HEK293 (cell line): Measurements from ENCODE around the gene DPY19L1.
"Not testable (repeated sequence)": the region's sequence is repeated elsewhere in the genome, so short reads cannot be mapped to it uniquely, and the experiment has no call there.

Experiments used
- CTCF ChIA-PET: fragments of 350-600 bp; formaldehyde crosslinking; extraction: SDS; loops from one replicate; lab custom pipeline; 2021; ENCODE audit warnings: antibody characterized with exemption; lab: Yijun Ruan, JAX
- POLR2A ChIA-PET: fragments of 300-600 bp; formaldehyde crosslinking; extraction: SDS; loops from one replicate; lab custom pipeline; 2020; ENCODE audit warnings: antibody characterized with exemption, inconsistent platforms; lab: Yijun Ruan, JAX
- H3K27ac ChIP-seq: fragments of 200-500 bp; sonication (Bioruptor generic); 2 replicates; pipeline ENCODE4 v1.5.1; 2014; ENCODE audit warnings: low read depth, low read length, control low read depth, inconsistent platforms; ENCODE audit errors: extremely low read depth
- H3K36me3 ChIP-seq, 2 experiments: fragments of 200-500 bp in 1 of 2; sonication (Bioruptor generic) in 1 of 2; 1 replicate in 1 of 2; 2 replicates in 1 of 2; pipeline ENCODE4 v1.5.1; 2014 to 2017; ENCODE audit warnings: inconsistent platforms in 2 of 2, low read length in 2 of 2; ENCODE audit not compliant: control insufficient read depth in 2 of 2, insufficient read depth in 1 of 2
- H3K4me1 ChIP-seq: fragments of 200-500 bp; sonication (Bioruptor generic); 2 replicates; pipeline ENCODE4 v1.5.1; 2014; ENCODE audit warnings: mild to moderate bottlenecking, low read length, inconsistent platforms; ENCODE audit not compliant: control insufficient read depth, insufficient read depth
- H3K4me3 ChIP-seq: 2 replicates; pipeline ENCODE4 v1.5.1; 2011; ENCODE audit warnings: low read depth, mild to moderate bottlenecking, control low read depth, low read length, moderate library complexity
- H3K9me3 ChIP-seq: fragments of 200-500 bp; sonication (Bioruptor generic); 2 replicates; pipeline ENCODE4 v1.5.1; 2014; ENCODE audit warnings: low read depth, low read length, inconsistent platforms; ENCODE audit not compliant: control insufficient read depth, insufficient read depth
- RBAK ChIP-seq: fragments of 450-650 bp; formaldehyde crosslinking; IDR thresholded peaks from 2 replicates; pipeline ENCODE4 v1.5.1; 2016; ENCODE audit warnings: missing biosample characterization, missing genetic modification characterization
- TRIM28 ChIP-seq: IDR thresholded peaks from 2 replicates; pipeline ENCODE4 v1.6.1; 2011; ENCODE audit warnings: low read length, control low read depth, borderline replicate concordance
- ZNF138 ChIP-seq: fragments of 450-650 bp; formaldehyde crosslinking; IDR thresholded peaks from 2 replicates; pipeline ENCODE4 v1.5.1; 2016; ENCODE audit warnings: missing biosample characterization, missing genetic modification characterization, borderline replicate concordance
- ZNF155 ChIP-seq: fragments of 450-650 bp; formaldehyde crosslinking; IDR thresholded peaks from 2 replicates; pipeline ENCODE4 v1.5.1; 2016; ENCODE audit warnings: missing biosample characterization, missing genetic modification characterization
- ZNF16 ChIP-seq: fragments of 450-650 bp; formaldehyde crosslinking; IDR thresholded peaks from 2 replicates; pipeline ENCODE4 v1.5.1; 2016; ENCODE audit warnings: low read depth, missing biosample characterization, missing genetic modification characterization
- ZNF354C ChIP-seq: fragments of 450-650 bp; formaldehyde crosslinking; IDR thresholded peaks from 2 replicates; pipeline ENCODE4 v1.5.1; 2016; ENCODE audit warnings: missing biosample characterization, missing genetic modification characterization, low read depth, borderline replicate concordance
- ZNF423 ChIP-seq: fragments of 450-650 bp; formaldehyde crosslinking; IDR thresholded peaks from 2 replicates; pipeline ENCODE4 v1.5.1; 2016; ENCODE audit warnings: missing biosample characterization, missing genetic modification characterization
- ZNF473 ChIP-seq: fragments of 450-650 bp; formaldehyde crosslinking; IDR thresholded peaks from 2 replicates; pipeline ENCODE4 v1.5.1; 2017; ENCODE audit warnings: missing biosample characterization, missing genetic modification characterization
- ZNF501 ChIP-seq: fragments of 450-650 bp; formaldehyde crosslinking; IDR thresholded peaks from 2 replicates; pipeline ENCODE4 v1.5.1; 2016; ENCODE audit warnings: missing biosample characterization, missing genetic modification characterization
- ZNF596 ChIP-seq: fragments of 450-650 bp; IDR thresholded peaks from 2 replicates; pipeline ENCODE4 v1.5.0; 2018; ENCODE audit warnings: missing biosample characterization, mild to moderate bottlenecking, missing genetic modification characterization, moderate library complexity
- ZNF600 ChIP-seq: fragments of 450-650 bp; formaldehyde crosslinking; IDR thresholded peaks from 2 replicates; pipeline ENCODE4 v1.5.1; 2016; ENCODE audit warnings: missing biosample characterization, missing genetic modification characterization
- ZNF621 ChIP-seq: fragments of 450-650 bp; formaldehyde crosslinking; IDR thresholded peaks from 2 replicates; pipeline ENCODE4 v1.5.1; 2017; ENCODE audit warnings: missing biosample characterization, missing genetic modification characterization
- ZNF664 ChIP-seq: fragments of 450-650 bp; formaldehyde crosslinking; IDR thresholded peaks from 2 replicates; pipeline ENCODE4 v1.5.1; 2016; ENCODE audit warnings: missing biosample characterization, missing genetic modification characterization
- ZNF677 ChIP-seq: fragments of 450-650 bp; IDR thresholded peaks from 2 replicates; pipeline ENCODE4 v1.5.0; 2018; ENCODE audit warnings: missing biosample characterization, mild to moderate bottlenecking, missing genetic modification characterization, moderate library complexity
- ZNF707 ChIP-seq: fragments of 450-650 bp; formaldehyde crosslinking; IDR thresholded peaks from 2 replicates; pipeline ENCODE4 v1.5.1; 2016; ENCODE audit warnings: missing biosample characterization, missing genetic modification characterization
- ZNF791 ChIP-seq: fragments of 450-650 bp; formaldehyde crosslinking; IDR thresholded peaks from 2 replicates; pipeline ENCODE4 v1.5.1; 2016; ENCODE audit warnings: missing biosample characterization, missing genetic modification characterization
- TF ChIP-seq, protein P1 (sequence below): fragments of 450-650 bp; formaldehyde crosslinking; IDR thresholded peaks from 2 replicates; pipeline ENCODE4 v1.5.1; 2016; ENCODE audit warnings: missing biosample characterization, missing genetic modification characterization
- TF ChIP-seq, protein P2 (sequence below): fragments of 450-650 bp; formaldehyde crosslinking; IDR thresholded peaks from 2 replicates; pipeline ENCODE4 v1.5.1; 2016; ENCODE audit warnings: missing biosample characterization, missing genetic modification characterization
- TF ChIP-seq, protein P3 (sequence below): fragments of 450-650 bp; formaldehyde crosslinking; IDR thresholded peaks from 2 replicates; pipeline ENCODE4 v1.5.1; 2016; ENCODE audit warnings: missing biosample characterization, missing genetic modification characterization, low read depth
- TF ChIP-seq, protein P4 (sequence below): fragments of 450-650 bp; formaldehyde crosslinking; IDR thresholded peaks from 2 replicates; pipeline ENCODE4 v1.5.1; 2016; ENCODE audit warnings: missing biosample characterization, missing genetic modification characterization
- TF ChIP-seq, protein P5 (sequence below): fragments of 450-650 bp; formaldehyde crosslinking; IDR thresholded peaks from 2 replicates; pipeline ENCODE4 v1.5.1; 2016; ENCODE audit warnings: missing biosample characterization, missing genetic modification characterization

The DPY19L1 gene

DNA sequence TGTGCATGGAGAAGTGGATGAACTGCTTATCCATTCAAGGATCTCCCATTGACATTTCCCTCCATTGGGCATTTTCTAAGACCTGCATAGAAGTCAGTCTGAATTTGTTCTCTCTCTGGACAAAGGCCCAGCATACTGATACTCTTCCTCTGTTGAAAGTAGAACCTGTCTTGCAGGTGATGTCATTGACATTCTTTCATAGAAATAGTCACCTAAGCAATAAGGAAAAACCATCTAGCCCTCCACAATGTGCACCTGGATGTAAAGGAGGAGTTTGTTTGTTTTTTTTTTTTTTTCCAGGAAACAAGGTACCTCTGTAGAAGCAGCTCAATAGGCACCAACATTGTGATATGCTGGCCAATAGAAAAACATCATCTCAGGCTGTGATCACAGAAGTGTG, 150.4 kb downstream of the DPY19L1 start:
- CTCF ChIA-PET = interaction anchor here (1.2 kb wide), 1 partner anchor 14 kb away, joined by 4 read pairs; no protein-coding TSS in a partner anchor
- POLR2A ChIA-PET = no interaction called here
- H3K4me3 ChIP-seq = no peak overlapping the region
- H3K9me3 ChIP-seq = no peaks in the 10 kb centered on the region
- TF ChIP-seq, protein P1, sequence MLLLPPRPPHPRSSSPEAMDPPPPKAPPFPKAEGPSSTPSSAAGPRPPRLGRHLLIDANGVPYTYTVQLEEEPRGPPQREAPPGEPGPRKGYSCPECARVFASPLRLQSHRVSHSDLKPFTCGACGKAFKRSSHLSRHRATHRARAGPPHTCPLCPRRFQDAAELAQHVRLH (tag by site-specific recombination) = no peak
- TF ChIP-seq, protein P2, sequence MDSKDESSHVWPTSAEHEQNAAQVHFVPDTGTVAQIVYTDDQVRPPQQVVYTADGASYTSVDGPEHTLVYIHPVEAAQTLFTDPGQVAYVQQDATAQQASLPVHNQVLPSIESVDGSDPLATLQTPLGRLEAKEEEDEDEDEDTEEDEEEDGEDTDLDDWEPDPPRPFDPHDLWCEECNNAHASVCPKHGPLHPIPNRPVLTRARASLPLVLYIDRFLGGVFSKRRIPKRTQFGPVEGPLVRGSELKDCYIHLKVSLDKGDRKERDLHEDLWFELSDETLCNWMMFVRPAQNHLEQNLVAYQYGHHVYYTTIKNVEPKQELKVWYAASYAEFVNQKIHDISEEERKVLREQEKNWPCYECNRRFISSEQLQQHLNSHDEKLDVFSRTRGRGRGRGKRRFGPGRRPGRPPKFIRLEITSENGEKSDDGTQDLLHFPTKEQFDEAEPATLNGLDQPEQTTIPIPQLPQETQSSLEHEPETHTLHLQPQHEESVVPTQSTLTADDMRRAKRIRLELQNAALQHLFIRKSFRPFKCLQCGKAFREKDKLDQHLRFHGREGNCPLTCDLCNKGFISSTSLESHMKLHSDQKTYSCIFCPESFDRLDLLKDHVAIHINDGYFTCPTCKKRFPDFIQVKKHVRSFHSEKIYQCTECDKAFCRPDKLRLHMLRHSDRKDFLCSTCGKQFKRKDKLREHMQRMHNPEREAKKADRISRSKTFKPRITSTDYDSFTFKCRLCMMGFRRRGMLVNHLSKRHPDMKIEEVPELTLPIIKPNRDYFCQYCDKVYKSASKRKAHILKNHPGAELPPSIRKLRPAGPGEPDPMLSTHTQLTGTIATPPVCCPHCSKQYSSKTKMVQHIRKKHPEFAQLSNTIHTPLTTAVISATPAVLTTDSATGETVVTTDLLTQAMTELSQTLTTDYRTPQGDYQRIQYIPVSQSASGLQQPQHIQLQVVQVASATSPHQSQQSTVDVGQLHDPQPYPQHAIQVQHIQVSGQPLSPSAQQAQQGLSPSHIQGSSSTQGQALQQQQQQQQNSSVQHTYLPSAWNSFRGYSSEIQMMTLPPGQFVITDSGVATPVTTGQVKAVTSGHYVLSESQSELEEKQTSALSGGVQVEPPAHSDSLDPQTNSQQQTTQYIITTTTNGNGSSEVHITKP (tag by site-specific recombination) = no peak
- no peak for TF ChIP-seq RBAK
- TF ChIP-seq ZNF664 (tag by site-specific recombination) = no peak
- TF ChIP-seq ZNF423 = no peak
- TF ChIP-seq ZNF707 = no peak
- TF ChIP-seq, protein P3, sequence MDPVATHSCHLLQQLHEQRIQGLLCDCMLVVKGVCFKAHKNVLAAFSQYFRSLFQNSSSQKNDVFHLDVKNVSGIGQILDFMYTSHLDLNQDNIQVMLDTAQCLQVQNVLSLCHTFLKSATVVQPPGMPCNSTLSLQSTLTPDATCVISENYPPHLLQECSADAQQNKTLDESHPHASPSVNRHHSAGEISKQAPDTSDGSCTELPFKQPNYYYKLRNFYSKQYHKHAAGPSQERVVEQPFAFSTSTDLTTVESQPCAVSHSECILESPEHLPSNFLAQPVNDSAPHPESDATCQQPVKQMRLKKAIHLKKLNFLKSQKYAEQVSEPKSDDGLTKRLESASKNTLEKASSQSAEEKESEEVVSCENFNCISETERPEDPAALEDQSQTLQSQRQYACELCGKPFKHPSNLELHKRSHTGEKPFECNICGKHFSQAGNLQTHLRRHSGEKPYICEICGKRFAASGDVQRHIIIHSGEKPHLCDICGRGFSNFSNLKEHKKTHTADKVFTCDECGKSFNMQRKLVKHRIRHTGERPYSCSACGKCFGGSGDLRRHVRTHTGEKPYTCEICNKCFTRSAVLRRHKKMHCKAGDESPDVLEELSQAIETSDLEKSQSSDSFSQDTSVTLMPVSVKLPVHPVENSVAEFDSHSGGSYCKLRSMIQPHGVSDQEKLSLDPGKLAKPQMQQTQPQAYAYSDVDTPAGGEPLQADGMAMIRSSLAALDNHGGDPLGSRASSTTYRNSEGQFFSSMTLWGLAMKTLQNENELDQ (tag by site-specific recombination) = no peak
- no peak for TF ChIP-seq ZNF677 (tag by site-specific recombination)
- no peak for TF ChIP-seq ZNF596 (tag by site-specific recombination)
- no peak for TF ChIP-seq ZNF16 (tag by site-specific recombination)
- TF ChIP-seq, all 188 proteins: peak for 0
- Histone ChIP-seq H3K27ac (no peak overlapping the region), H3K4me1 (no peaks in the 10 kb centered on the region), H3K36me3 (no peaks in the 10 kb centered on the region)

DNA sequence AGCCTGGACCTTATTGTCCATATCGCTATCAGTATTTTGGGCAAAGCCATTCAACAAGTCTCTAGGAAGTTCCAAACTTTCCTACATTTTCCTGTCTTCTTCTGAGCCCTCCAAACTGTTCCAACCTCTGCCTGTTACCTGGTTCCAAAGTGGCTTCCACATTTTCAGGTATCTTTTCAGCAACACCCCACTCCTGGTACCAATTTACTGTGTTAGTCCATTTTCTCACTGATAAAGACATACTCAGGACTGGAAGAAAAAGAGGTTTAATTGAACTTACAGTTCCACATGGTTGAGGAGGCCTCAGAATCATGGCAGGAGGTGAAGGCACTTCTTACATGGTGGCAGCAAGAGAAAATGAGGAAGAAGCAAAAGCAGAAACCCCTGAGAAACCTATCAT, 153.4 kb downstream of the DPY19L1 start:
- H3K4me1 ChIP-seq, H3K27ac ChIP-seq, CTCF ChIA-PET, H3K36me3 ChIP-seq, POLR2A ChIA-PET, H3K9me3 ChIP-seq, H3K4me3 ChIP-seq: not testable (repeated sequence)
- peak; percentile 89 for TF ChIP-seq ZNF707

DNA sequence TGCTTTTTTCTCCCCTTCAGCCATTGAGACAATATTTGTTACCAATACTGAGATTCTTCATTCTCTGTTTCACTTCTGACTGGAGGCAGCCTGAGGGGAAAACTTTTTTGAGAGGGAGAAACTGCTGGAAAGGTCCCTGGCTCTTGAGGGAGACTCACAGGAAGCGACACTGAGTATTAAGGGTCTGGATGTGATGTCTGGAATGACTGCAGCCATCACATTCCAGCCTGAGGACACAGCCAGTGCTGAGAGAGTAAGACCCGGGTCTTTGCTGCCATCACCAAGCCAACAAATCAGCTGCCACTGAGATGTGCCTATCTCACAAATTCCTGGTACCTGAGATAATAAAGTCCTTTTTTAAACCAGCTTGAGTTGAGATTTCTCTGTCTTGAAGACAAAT, 157.4 kb downstream of the DPY19L1 start:
- ChIA-PET POLR2A (no interaction called here), CTCF (no interaction called here)
- no peaks in the 10 kb centered on the region for H3K9me3 ChIP-seq
- H3K27ac ChIP-seq = no peak overlapping the region
- no peaks in the 10 kb centered on the region for H3K4me1 ChIP-seq
- H3K4me3 ChIP-seq = no peak overlapping the region
- H3K36me3 ChIP-seq = no peaks in the 10 kb centered on the region
- TF ChIP-seq ZNF473 (no peak), TRIM28 (no peak), ZNF155 (tag by site-specific recombination) (no peak), ZNF423 (no peak), ZNF354C (no peak), ZNF791 (no peak), ZNF138 (tag by site-specific recombination) (no peak), ZNF621 (tag by site-specific recombination) (no peak), ZNF600 (tag by site-specific recombination) (no peak), ZNF501 (no peak)
- TF ChIP-seq, protein P4, sequence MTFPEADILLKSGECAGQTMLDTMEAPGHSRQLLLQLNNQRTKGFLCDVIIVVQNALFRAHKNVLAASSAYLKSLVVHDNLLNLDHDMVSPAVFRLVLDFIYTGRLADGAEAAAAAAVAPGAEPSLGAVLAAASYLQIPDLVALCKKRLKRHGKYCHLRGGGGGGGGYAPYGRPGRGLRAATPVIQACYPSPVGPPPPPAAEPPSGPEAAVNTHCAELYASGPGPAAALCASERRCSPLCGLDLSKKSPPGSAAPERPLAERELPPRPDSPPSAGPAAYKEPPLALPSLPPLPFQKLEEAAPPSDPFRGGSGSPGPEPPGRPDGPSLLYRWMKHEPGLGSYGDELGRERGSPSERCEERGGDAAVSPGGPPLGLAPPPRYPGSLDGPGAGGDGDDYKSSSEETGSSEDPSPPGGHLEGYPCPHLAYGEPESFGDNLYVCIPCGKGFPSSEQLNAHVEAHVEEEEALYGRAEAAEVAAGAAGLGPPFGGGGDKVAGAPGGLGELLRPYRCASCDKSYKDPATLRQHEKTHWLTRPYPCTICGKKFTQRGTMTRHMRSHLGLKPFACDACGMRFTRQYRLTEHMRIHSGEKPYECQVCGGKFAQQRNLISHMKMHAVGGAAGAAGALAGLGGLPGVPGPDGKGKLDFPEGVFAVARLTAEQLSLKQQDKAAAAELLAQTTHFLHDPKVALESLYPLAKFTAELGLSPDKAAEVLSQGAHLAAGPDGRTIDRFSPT (tag by site-specific recombination) = no peak
- TF ChIP-seq, protein P5, sequence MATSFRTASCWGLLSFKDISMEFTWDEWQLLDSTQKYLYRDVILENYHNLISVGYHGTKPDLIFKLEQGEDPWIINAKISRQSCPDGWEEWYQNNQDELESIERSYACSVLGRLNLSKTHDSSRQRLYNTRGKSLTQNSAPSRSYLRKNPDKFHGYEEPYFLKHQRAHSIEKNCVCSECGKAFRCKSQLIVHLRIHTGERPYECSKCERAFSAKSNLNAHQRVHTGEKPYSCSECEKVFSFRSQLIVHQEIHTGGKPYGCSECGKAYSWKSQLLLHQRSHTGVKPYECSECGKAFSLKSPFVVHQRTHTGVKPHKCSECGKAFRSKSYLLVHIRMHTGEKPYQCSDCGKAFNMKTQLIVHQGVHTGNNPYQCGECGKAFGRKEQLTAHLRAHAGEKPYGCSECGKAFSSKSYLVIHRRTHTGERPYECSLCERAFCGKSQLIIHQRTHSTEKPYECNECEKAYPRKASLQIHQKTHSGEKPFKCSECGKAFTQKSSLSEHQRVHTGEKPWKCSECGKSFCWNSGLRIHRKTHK = no peak
